Hepatocyte (in vitro differentiated cells): ENCODE measurements around the gene ERBB4. TPM values are rescaled to one million over a fixed set of nuclear protein-coding genes. Genes with fewer than 3 reads are reported as not detected.

Experiments
- DNase-seq: peaks from one replicate; pipeline ENCODE4 v3.0.0-alpha.2; 2016; ENCODE audit warnings: low spot score
- H2AFZ ChIP-seq: fragments of 200-600 bp; sonication (generic); 2 replicates; pipeline ENCODE4 v1.6.0; 2016; ENCODE audit warnings: antibody characterized with exemption, mild to moderate bottlenecking
- H3K27ac ChIP-seq: fragments of 200-600 bp; sonication (generic); 2 replicates; pipeline ENCODE4 v1.5.1; 2016; ENCODE audit warnings: mild to moderate bottlenecking
- H3K27me3 ChIP-seq: fragments of 200-600 bp; sonication (generic); 2 replicates; pipeline ENCODE4 v1.6.1; 2016
- H3K36me3 ChIP-seq: fragments of 200-600 bp; sonication (generic); replicated peaks from 2 replicates; pipeline ENCODE4 v1.5.1; 2016; ENCODE audit warnings: low read depth; ENCODE audit not compliant: insufficient read depth
- H3K4me1 ChIP-seq: fragments of 200-600 bp; sonication (generic); 2 replicates; pipeline ENCODE4 v1.5.1; 2016; ENCODE audit warnings: mild to moderate bottlenecking, moderate library complexity; ENCODE audit not compliant: insufficient read depth
- H3K4me2 ChIP-seq: fragments of 200-600 bp; sonication (generic); 2 replicates; pipeline ENCODE4 v1.6.0; 2016
- H3K4me3 ChIP-seq: fragments of 200-600 bp; sonication (generic); 2 replicates; pipeline ENCODE4 v1.5.1; 2016; ENCODE audit warnings: mild to moderate bottlenecking
- H3K79me2 ChIP-seq: fragments of 200-600 bp; sonication (generic); 2 replicates; pipeline ENCODE4 v1.6.0; 2017; ENCODE audit warnings: mild to moderate bottlenecking
- H3K9me2 ChIP-seq: fragments of 200-600 bp; sonication (generic); replicated peaks from 2 replicates; pipeline ENCODE4 v1.6.0; 2017; ENCODE audit warnings: mild to moderate bottlenecking; ENCODE audit not compliant: insufficient read depth
- H3K9me3 ChIP-seq: fragments of 200-600 bp; sonication (generic); 2 replicates; pipeline ENCODE4 v1.5.1; 2016; ENCODE audit warnings: low read depth, mild to moderate bottlenecking
- H4K20me1 ChIP-seq: fragments of 200-600 bp; sonication (generic); 2 replicates; pipeline ENCODE4 v1.6.0; 2016; ENCODE audit warnings: mild to moderate bottlenecking; ENCODE audit not compliant: insufficient read depth, poor library complexity, severe bottlenecking
- CTCF ChIP-seq: fragments of 200-600 bp; sonication (generic); IDR thresholded peaks from 2 replicates; pipeline ENCODE4 v1.5.1; 2016; ENCODE audit warnings: antibody characterized with exemption, mild to moderate bottlenecking; ENCODE audit not compliant: poor library complexity
- EZH2 ChIP-seq: fragments of 200-600 bp; sonication (generic); IDR thresholded peaks from 2 replicates; pipeline ENCODE4 v1.6.1; 2016; ENCODE audit warnings: antibody characterized with exemption, mild to moderate bottlenecking, borderline replicate concordance
- EZH2phosphoT487 ChIP-seq: fragments of 200-600 bp; sonication (generic); IDR thresholded peaks from one replicate; pipeline ENCODE4 v1.6.1; 2018; ENCODE audit warnings: antibody characterized with exemption, mild to moderate bottlenecking, low read depth, moderate library complexity; ENCODE audit not compliant: unreplicated experiment, severe bottlenecking
- WGBS: methylation state at CpG from one replicate; pipeline ENCODE4 v1.1.6; 2016; ENCODE audit warnings: low lambda C conversion rate; ENCODE audit errors: missing lambda C conversion rate; 5-methylcytosine and 5-hydroxymethylcytosine counted together
- polyA plus RNA-seq: library from polyadenylated mRNA; unstranded; fragments of >200 nt; fragmentation: Nextera tagmentation; extraction: Ambion mirVana; gene quantifications from 2 replicates; pipeline ENCODE4 v1.2.1, GENCODE V29; 2016
- total RNA-seq: library from RNA; depleted of rRNA; stranded (reverse); fragments of >200 nt; gene quantifications from 2 replicates; pipeline ENCODE4 v1.2.3, GENCODE V29; 2014

Gene ERBB4
- total and polyA plus RNA-seq, 2 experiments from 2014 or later = 3.4 to 3.9 TPM

- H2AFZ ChIP-seq = no peak overlapping the region
- H3K4me2 ChIP-seq = no peak overlapping the region
- H3K27ac ChIP-seq = no peak overlapping the region
- no peaks in the 10 kb centered on the region for H3K9me2 ChIP-seq
- H3K36me3 ChIP-seq = no peaks in the 10 kb centered on the region
- H3K27me3 ChIP-seq = no peaks in the 10 kb centered on the region
- DNase-seq = no peak
- no peaks in the 10 kb centered on the region for H3K79me2 ChIP-seq
- H3K9me3 ChIP-seq = no peaks in the 10 kb centered on the region
- H4K20me1 ChIP-seq = no peaks in the 10 kb centered on the region
- TF ChIP-seq EZH2 (no peak), CTCF (no peak), EZH2phosphoT487 (no peak)
- no peaks in the 10 kb centered on the region for H3K4me1 ChIP-seq
- no peak overlapping the region for H3K4me3 ChIP-seq
- WGBS = 77% methylated on average over 1 of the region's 1 CpG
Measured at GRCh38 chr2:211963969-211964368, 574.6 kb downstream of the ERBB4 start.

GRCh38 chr2:211957799-211958198 is 580.8 kb downstream of the ERBB4 start:
- Histone ChIP-seq H3K79me2 (no peaks in the 10 kb centered on the region), H3K4me1 (no peaks in the 10 kb centered on the region), H3K4me3 (no peak overlapping the region), H3K4me2 (no peak overlapping the region), H3K9me2 (no peaks in the 10 kb centered on the region), H4K20me1 (no peaks in the 10 kb centered on the region), H3K27ac (no peak overlapping the region), H3K27me3 (no peaks in the 10 kb centered on the region), H2AFZ (no peak overlapping the region), H3K36me3 (no peaks in the 10 kb centered on the region), H3K9me3 (no peaks in the 10 kb centered on the region)
- no peak for TF ChIP-seq EZH2phosphoT487
- no peak for DNase-seq
- WGBS = 95% methylated on average over 1 of the region's 1 CpG

- DNase-seq = no peak
- WGBS = 88% methylated on average over 1 of the region's 1 CpG
- no peak overlapping the region for H2AFZ ChIP-seq
- H3K27ac ChIP-seq = no peak overlapping the region
- H3K4me3 ChIP-seq = no peak overlapping the region
- H3K9me3 ChIP-seq = no peaks in the 10 kb centered on the region
- TF ChIP-seq EZH2 (no peak), EZH2phosphoT487 (no peak), CTCF (no peak)
- no peaks in the 10 kb centered on the region for H3K9me2 ChIP-seq
- no peaks in the 10 kb centered on the region for H3K36me3 ChIP-seq
- H3K27me3 ChIP-seq = no peaks in the 10 kb centered on the region
- no peaks in the 10 kb centered on the region for H3K79me2 ChIP-seq
- H3K4me1 ChIP-seq = no peaks in the 10 kb centered on the region
- no peak overlapping the region for H3K4me2 ChIP-seq
- no peaks in the 10 kb centered on the region for H4K20me1 ChIP-seq
Measured at GRCh38 chr2:211955648-211956047, 583.0 kb downstream of the ERBB4 start.

GRCh38 chr2:211948932-211949331 is 589.7 kb downstream of the ERBB4 start:
- H4K20me1 ChIP-seq = no peaks in the 10 kb centered on the region
- no peak overlapping the region for H3K4me3 ChIP-seq
- H3K79me2 ChIP-seq = no peaks in the 10 kb centered on the region
- no peaks in the 10 kb centered on the region for H3K9me2 ChIP-seq
- no peak overlapping the region for H2AFZ ChIP-seq
- H3K4me2 ChIP-seq = no peak overlapping the region
- no peaks in the 10 kb centered on the region for H3K4me1 ChIP-seq
- DNase-seq = no peak
- WGBS = 91% methylated on average over 2 of the region's 2 CpGs
- TF ChIP-seq CTCF (no peak), EZH2 (no peak), EZH2phosphoT487 (no peak)
- H3K9me3 ChIP-seq = no peaks in the 10 kb centered on the region
- no peaks in the 10 kb centered on the region for H3K36me3 ChIP-seq
- no peaks in the 10 kb centered on the region for H3K27me3 ChIP-seq
- H3K27ac ChIP-seq = no peak overlapping the region
